ENCODE measurements around the gene ACTN4. TPM values are rescaled to one million over a fixed set of nuclear protein-coding genes. Genes with fewer than 3 reads are reported as not detected.

ACTN4 gene
- total and polyA plus RNA-seq, 10 of the 15 experiments (the other 5 are each of a cell fraction or from before 2014, with no cell fraction given) = 2.4 to 293 (median 72.5) TPM

DNA sequence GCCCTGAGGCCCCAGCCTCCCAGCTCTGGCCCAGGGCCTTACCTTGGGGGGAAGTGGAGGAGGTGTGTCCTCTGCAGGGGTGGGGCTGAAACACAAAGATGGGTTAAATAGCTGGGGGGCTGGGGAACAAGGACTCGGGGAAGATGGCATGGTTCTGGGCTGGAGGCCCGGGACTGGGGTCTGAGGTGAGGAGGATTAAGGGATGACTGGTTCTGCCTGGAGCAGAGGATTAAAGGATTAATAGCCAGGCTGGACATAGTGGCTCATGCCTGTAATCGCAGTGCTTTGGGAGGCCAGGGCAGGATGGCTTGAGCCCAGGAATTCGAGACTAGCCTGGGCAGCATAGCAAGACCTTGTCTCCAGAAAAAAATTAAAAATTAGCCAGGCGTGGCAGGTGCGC, 41.3 kb upstream of the ACTN4 start:
- Histone ChIP-seq H3K4me3 (no peak overlapping the region), H3K27me3 (replicated peaks in 1 of 2; ENCODE audit: control insufficient read depth in 2 of 2, insufficient read depth in 2 of 2, low read length in 1 of 2) (no peaks in the 10 kb centered on the region), H3K79me2 (ENCODE audit: control insufficient read depth, insufficient read depth, low read length) (no peaks in the 10 kb centered on the region), H3K36me3 (ENCODE audit: control insufficient read depth in 2 of 2, insufficient read depth in 2 of 2, low read length in 1 of 2) (peaks cover 17% of the 10 kb centered on the region in 2 experiments; a peak in 3 of 4 replicates), H4K20me1 (ENCODE audit: control insufficient read depth, insufficient read depth) (no peaks in the 10 kb centered on the region; the same call in 1 of the 2 replicates), H2AFZ (ENCODE audit: control insufficient read depth, low read depth, low read length) (no peak overlapping the region), H3K9me3 (replicated peaks; ENCODE audit: control insufficient read depth, insufficient read depth, low read length) (no peaks in the 10 kb centered on the region), H3K27ac (ENCODE audit: control insufficient read depth, insufficient read depth) (no peak overlapping the region), H3K9ac (ENCODE audit: control insufficient read depth, insufficient read depth, low read length) (no peak overlapping the region), H3K4me2 (ENCODE audit: control insufficient read depth, insufficient read depth) (no peak overlapping the region), H3K4me1 (ENCODE audit: control insufficient read depth, insufficient read depth, low read length) (no peaks in the 10 kb centered on the region)
- TF ChIP-seq RBBP5 (conservative IDR thresholded peaks at IDR 0.05) (no peak), YBX1 (IDR thresholded peaks at IDR 0.05) (no peak), SUPT20H (IDR thresholded peaks at IDR 0.05; ENCODE audit: borderline replicate concordance, control insufficient read depth, low read depth, low read length) (no peak), NFIC (IDR thresholded peaks at IDR 0.05; ENCODE audit: low read depth, low read length) (no peak), SPI1 (IDR thresholded peaks at IDR 0.05; ENCODE audit: borderline replicate concordance, insufficient read depth, low read depth, low read length) (no peak), TARDBP (IDR thresholded peaks at IDR 0.05; ENCODE audit: borderline replicate concordance) (no peak), TCF7 (IDR thresholded peaks at IDR 0.05; ENCODE audit: borderline replicate concordance) (no peak), ZNF687 (IDR thresholded peaks at IDR 0.05) (no peak), ZNF592 (IDR thresholded peaks at IDR 0.05) (no peak), TCF3 (IDR thresholded peaks at IDR 0.05; ENCODE audit: borderline replicate concordance, insufficient read depth, low read depth, low read length) (no peak), ATF7 (IDR thresholded peaks at IDR 0.05; ENCODE audit: low read depth) (no peak), ZBED1 (IDR thresholded peaks at IDR 0.05; ENCODE audit: borderline replicate concordance) (no peak), SMC3 (IDR thresholded peaks at IDR 0.05; ENCODE audit: borderline replicate concordance, low read length) (no peak), SREBF1 (IDR thresholded peaks at IDR 0.05; ENCODE audit: low read length) (no peak)
- TF ChIP-seq, protein P1, sequence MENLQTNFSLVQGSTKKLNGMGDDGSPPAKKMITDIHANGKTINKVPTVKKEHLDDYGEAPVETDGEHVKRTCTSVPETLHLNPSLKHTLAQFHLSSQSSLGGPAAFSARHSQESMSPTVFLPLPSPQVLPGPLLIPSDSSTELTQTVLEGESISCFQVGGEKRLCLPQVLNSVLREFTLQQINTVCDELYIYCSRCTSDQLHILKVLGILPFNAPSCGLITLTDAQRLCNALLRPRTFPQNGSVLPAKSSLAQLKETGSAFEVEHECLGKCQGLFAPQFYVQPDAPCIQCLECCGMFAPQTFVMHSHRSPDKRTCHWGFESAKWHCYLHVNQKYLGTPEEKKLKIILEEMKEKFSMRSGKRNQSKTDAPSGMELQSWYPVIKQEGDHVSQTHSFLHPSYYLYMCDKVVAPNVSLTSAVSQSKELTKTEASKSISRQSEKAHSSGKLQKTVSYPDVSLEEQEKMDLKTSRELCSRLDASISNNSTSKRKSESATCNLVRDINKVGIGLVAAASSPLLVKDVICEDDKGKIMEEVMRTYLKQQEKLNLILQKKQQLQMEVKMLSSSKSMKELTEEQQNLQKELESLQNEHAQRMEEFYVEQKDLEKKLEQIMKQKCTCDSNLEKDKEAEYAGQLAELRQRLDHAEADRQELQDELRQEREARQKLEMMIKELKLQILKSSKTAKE (IDR thresholded peaks at IDR 0.05; ENCODE audit: low read depth, poor library complexity, severe bottlenecking) = no peak
- SMC1A ChIA-PET (ENCODE audit: uncharacterized antibody, unreplicated experiment) = no interaction called here
- RAD21 ChIA-PET (ENCODE audit: unreplicated experiment) = no interaction called here
- intact Hi-C loops (cut with micrococcal nuclease; ENCODE audit: unreplicated experiment) (no loop called here), in situ Hi-C loops (cut with MboI) (no loop called here)
- no TSS peak for BruUV-seq (replicated peaks)
- CTCF ChIA-PET = interaction anchor here (1.8 kb wide), 1 partner anchor 11 kb away, joined by 5 read pairs; the partner anchor contains the start of gene MAP4K1
- ATAC-seq (no peak), DNase-seq (ENCODE audit: low read depth, low spot score) (no peak), FAIRE-seq (no peak)
- POLR2A ChIA-PET = interaction anchor here (2.1 kb wide), 1 partner anchor 12 kb away, joined by 15 read pairs; the partner anchor contains the start of genes EIF3K and MAP4K1
- WGBS (ENCODE audit: insufficient coverage, insufficient replicate concordance, low lambda C conversion rate, missing lambda C conversion rate) = 95% methylated on average over 6 of the region's 6 CpGs

Data from GM12878 (cell line).